ENCODE results near the gene PEX10.
A peak's percentile ranks its signal among the peaks of the same experiment; 100 is the strongest.

The PEX10 gene

GRCh38 chr1:2388004-2388913 is 24.1 kb downstream of the PEX10 start:
- no peak for DNase-seq (ENCODE audit: low read depth in 2 of 2)

GRCh38 chr1:2386636-2387611 is 25.4 kb downstream of the PEX10 start:
- no peak for DNase-seq (ENCODE audit: low read depth in 2 of 2)

GRCh38 chr1:2385606-2386280 is 26.6 kb downstream of the PEX10 start:
- DNase-seq (ENCODE audit: low read depth in 2 of 2): no peak

- DNase-seq (ENCODE audit: low read depth in 2 of 2): no peak
These were observed 27.4 kb downstream of the PEX10 start for GRCh38 chr1:2384941-2385481.

- no peak for DNase-seq (ENCODE audit: low read depth in 2 of 2)
These were observed 28.1 kb downstream of the PEX10 start for GRCh38 chr1:2384130-2384860.

GRCh38 chr1:2383576-2383975 is 28.8 kb downstream of the PEX10 start:
- DNase-seq (ENCODE audit: low read depth in 2 of 2): no peak

- DNase-seq (ENCODE audit: low read depth in 2 of 2): no peak
These were observed 29.6 kb downstream of the PEX10 start for GRCh38 chr1:2382621-2383361.

GRCh38 chr1:2381741-2382620 is 30.4 kb downstream of the PEX10 start:
- peak; percentile 23 to 34 for DNase-seq (ENCODE audit: low read depth in 2 of 2)

GRCh38 chr1:2380816-2381591 is 31.4 kb downstream of the PEX10 start:
- no peak for DNase-seq (ENCODE audit: low read depth in 2 of 2)

- DNase-seq (ENCODE audit: low read depth in 2 of 2): no peak
These were observed 32.5 kb downstream of the PEX10 start for GRCh38 chr1:2379733-2380404.

GRCh38 chr1:2378956-2379732 is 33.2 kb downstream of the PEX10 start:
- no peak for DNase-seq (ENCODE audit: low read depth in 2 of 2)

- no peak for DNase-seq (ENCODE audit: low read depth in 2 of 2)
These were observed 33.9 kb downstream of the PEX10 start for GRCh38 chr1:2378441-2378851.

- DNase-seq (ENCODE audit: low read depth in 2 of 2): no peak
These were observed 34.5 kb downstream of the PEX10 start for GRCh38 chr1:2377751-2378440.

- no peak for DNase-seq (ENCODE audit: low read depth in 2 of 2)
These were observed 35.3 kb downstream of the PEX10 start for GRCh38 chr1:2376931-2377672.

- DNase-seq (ENCODE audit: low read depth in 2 of 2): no peak
These were observed 36.1 kb downstream of the PEX10 start for GRCh38 chr1:2376261-2376741.

- no peak for DNase-seq (ENCODE audit: low read depth in 2 of 2)
These were observed 36.5 kb downstream of the PEX10 start for GRCh38 chr1:2375923-2376260.

All from fibroblast of skin of left biceps (primary cell).